ENCODE measurements around the gene CHRM5.

Gene CHRM5

GRCh38 chr15:34106423-34106822, 138.1 kb downstream of the CHRM5 start:
- Histone ChIP-seq H3K27me3 (no peaks in the 10 kb centered on the region), H3K27ac (no peak overlapping the region), H3K9me3 (no peaks in the 10 kb centered on the region), H3K4me3 (ENCODE audit: low read depth in 1 of 2, low read length in 1 of 2) (no peak overlapping the region), H3K4me1 (ENCODE audit: control insufficient read depth in 1 of 2, insufficient read depth in 1 of 2, low read depth in 1 of 2, low read length in 1 of 2) (peaks cover 6 to 7% of the 10 kb centered on the region in 2 experiments), H3K36me3 (no peaks in the 10 kb centered on the region)
- TF ChIP-seq, protein P1, sequence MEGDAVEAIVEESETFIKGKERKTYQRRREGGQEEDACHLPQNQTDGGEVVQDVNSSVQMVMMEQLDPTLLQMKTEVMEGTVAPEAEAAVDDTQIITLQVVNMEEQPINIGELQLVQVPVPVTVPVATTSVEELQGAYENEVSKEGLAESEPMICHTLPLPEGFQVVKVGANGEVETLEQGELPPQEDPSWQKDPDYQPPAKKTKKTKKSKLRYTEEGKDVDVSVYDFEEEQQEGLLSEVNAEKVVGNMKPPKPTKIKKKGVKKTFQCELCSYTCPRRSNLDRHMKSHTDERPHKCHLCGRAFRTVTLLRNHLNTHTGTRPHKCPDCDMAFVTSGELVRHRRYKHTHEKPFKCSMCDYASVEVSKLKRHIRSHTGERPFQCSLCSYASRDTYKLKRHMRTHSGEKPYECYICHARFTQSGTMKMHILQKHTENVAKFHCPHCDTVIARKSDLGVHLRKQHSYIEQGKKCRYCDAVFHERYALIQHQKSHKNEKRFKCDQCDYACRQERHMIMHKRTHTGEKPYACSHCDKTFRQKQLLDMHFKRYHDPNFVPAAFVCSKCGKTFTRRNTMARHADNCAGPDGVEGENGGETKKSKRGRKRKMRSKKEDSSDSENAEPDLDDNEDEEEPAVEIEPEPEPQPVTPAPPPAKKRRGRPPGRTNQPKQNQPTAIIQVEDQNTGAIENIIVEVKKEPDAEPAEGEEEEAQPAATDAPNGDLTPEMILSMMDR (IDR thresholded peaks at IDR 0.05): no peak

- Histone ChIP-seq H3K4me1 (ENCODE audit: control insufficient read depth in 1 of 2, insufficient read depth in 1 of 2, low read depth in 1 of 2, low read length in 1 of 2) (peaks cover 3 to 5% of the 10 kb centered on the region in 2 experiments), H3K9me3 (no peaks in the 10 kb centered on the region), H3K36me3 (no peaks in the 10 kb centered on the region), H3K27me3 (no peaks in the 10 kb centered on the region), H3K27ac (no peak overlapping the region), H3K4me3 (ENCODE audit: low read depth in 1 of 2, low read length in 1 of 2) (no peak overlapping the region)
- TF ChIP-seq, protein P1 (IDR thresholded peaks at IDR 0.05): no peak
These were observed 139.0 kb downstream of the CHRM5 start for GRCh38 chr15:34107315-34107714.

DNA sequence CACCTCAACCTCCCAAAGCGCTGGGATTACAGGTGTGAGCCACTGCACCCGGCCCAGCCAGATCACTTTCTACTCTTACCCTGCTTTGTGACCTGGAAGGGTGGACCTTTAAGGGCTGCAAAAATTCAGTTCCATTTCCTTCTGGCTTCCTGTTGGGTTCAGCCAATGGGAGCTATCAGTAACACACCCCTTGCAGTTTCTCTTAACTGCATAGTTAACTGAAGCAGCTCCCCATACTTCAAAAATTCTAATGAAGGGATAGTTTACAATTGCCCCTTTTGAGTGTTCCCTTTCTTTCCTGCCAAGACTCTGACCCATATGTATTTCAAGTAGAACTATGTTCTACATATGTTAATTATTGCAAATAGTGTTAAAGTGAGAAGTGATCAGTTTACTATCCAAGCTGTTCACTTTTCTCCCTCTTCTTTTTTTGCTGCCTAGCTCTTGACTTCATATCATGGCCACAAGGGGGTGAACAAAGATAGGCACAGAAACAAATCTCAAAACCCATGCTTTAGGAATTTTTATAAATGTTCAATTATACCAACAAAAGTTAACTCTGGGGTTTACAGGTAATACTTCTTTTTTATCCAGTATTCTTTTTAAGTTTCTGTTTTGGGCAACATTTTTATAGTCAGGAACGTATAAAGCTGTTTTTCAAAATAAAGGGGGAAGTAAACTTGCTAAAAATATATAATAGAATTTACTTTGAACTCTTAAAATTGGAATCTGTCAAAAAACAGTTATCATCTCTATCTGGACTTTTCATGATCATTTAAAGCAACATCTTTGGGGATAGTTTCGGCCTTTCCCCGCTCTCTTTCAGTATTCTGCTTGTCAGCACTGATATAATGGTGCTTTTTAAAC, 141.7 kb downstream of the CHRM5 start:
- H3K27ac ChIP-seq: no peak overlapping the region
- peaks cover 4% of the 10 kb centered on the region for H3K27me3 ChIP-seq
- H3K4me1 ChIP-seq (ENCODE audit: control insufficient read depth in 1 of 2, insufficient read depth in 1 of 2, low read depth in 1 of 2, low read length in 1 of 2): no peaks in the 10 kb centered on the region
- TF ChIP-seq, protein P1 (IDR thresholded peaks at IDR 0.05): peak; percentile 26
- H3K36me3 ChIP-seq: no peaks in the 10 kb centered on the region
- H3K4me3 ChIP-seq (ENCODE audit: low read depth in 1 of 2, low read length in 1 of 2): no peak overlapping the region
- H3K9me3 ChIP-seq: no peaks in the 10 kb centered on the region

DNA sequence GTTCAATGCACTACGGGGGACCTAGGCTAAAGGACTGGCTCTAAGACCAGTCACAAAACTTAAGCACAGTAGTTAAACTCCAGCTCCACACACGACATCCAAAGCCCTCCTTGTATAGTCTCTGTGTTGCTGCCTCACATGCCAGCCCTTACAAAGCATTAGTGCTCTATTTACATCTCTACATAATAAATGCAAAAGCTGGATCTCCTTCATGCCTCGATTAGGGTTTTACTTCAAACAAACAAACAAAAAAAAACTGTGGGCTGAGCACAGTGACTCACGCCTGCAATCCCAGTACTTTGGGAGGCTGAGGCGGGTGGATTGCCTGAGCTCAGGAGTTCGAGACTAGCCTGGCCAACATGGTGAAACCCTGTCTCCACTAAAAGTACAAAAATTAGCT, 143.2 kb downstream of the CHRM5 start:
- Histone ChIP-seq H3K27me3 (peaks cover 4% of the 10 kb centered on the region), H3K36me3 (no peaks in the 10 kb centered on the region), H3K4me3 (ENCODE audit: low read depth in 1 of 2, low read length in 1 of 2) (no peak overlapping the region), H3K4me1 (ENCODE audit: control insufficient read depth in 1 of 2, insufficient read depth in 1 of 2, low read depth in 1 of 2, low read length in 1 of 2) (no peaks in the 10 kb centered on the region), H3K27ac (no peak overlapping the region), H3K9me3 (no peaks in the 10 kb centered on the region)
- TF ChIP-seq, protein P1 (IDR thresholded peaks at IDR 0.05): no peak

DNA sequence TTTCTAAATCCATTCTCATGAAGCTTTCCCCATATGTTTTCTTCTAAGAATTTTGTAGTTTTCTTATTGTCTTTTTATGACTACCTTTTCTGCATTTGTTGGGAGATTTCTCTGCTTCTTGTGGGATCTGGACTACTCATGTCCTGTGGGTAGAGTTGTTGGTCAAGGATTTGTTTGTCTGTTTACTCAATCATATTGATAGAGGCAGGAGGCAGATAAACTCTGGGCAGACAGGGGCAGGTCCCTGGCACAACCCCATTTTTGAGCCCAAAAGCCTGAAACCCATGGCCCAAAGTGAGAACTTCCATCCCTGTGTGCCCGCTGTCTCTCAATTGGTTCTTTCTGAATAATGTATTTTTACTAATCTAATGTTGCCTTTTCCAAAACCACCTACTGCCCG, 145.9 kb downstream of the CHRM5 start:
- no peaks in the 10 kb centered on the region for H3K9me3 ChIP-seq
- H3K4me1 ChIP-seq (ENCODE audit: control insufficient read depth in 1 of 2, insufficient read depth in 1 of 2, low read depth in 1 of 2, low read length in 1 of 2): no peaks in the 10 kb centered on the region
- TF ChIP-seq, protein P1 (IDR thresholded peaks at IDR 0.05): no peak
- peaks cover 4% of the 10 kb centered on the region for H3K27me3 ChIP-seq
- no peak overlapping the region for H3K27ac ChIP-seq
- no peaks in the 10 kb centered on the region for H3K36me3 ChIP-seq
- no peak overlapping the region for H3K4me3 ChIP-seq (ENCODE audit: low read depth in 1 of 2, low read length in 1 of 2)

Data from neutrophil (primary cell).